Stomach (tissue), 9 donors: ENCODE results near the gene PCYT2. TPM values are rescaled to one million over a fixed set of nuclear protein-coding genes. Genes with fewer than 3 reads are reported as not detected.
A peak's percentile ranks its signal among the peaks of the same experiment; 100 is the strongest.

ENCODE experiments used
- DNase-seq, 2 donors: peaks; one replicate each; pipeline versions ENCODE4 v3.0.0 to v3.0.0-alpha.2; 2013 to 2019
- H3K27ac ChIP-seq, 5 donors: fragments of 200-600 bp in 4 of 5; sonication (generic) in 4 of 5; one replicate each; pipeline ENCODE4 v1.5.1; 2013 to 2019; ENCODE audit warnings: mild to moderate bottlenecking in 1 of 5, moderate library complexity in 1 of 5
- H3K27me3 ChIP-seq, 3 donors: fragments of 200-600 bp; sonication (generic); one replicate each; pipeline ENCODE4 v1.5.1; 2017 to 2019; ENCODE audit warnings: mixed run types in 1 of 3
- H3K36me3 ChIP-seq, 4 donors: fragments of 200-600 bp; sonication (generic); 1 replicate in 3 of 4; 2 replicates in 1 of 4; pipeline ENCODE4 v1.5.1; 2016 to 2019
- H3K4me1 ChIP-seq, 4 donors: fragments of 200-600 bp; sonication (generic); one replicate each; pipeline ENCODE4 v1.5.1; 2016 to 2019
- H3K4me3 ChIP-seq, 4 donors: fragments of 200-600 bp; sonication (generic) in 3 of 4; one replicate each; pipeline ENCODE4 v1.5.1; 2016 to 2019; ENCODE audit warnings: mild to moderate bottlenecking in 1 of 4
- H3K9me3 ChIP-seq, 4 donors: fragments of 200-600 bp; sonication (generic); one replicate each; pipeline ENCODE4 v1.5.1; 2016 to 2019
- CTCF ChIP-seq, 7 experiments: fragments of 450-650 bp in 4 of 7; fragments of 200-600 bp in 3 of 7; sonication (generic) in 3 of 7; IDR thresholded peaks; one replicate each; pipeline ENCODE4 v1.5.1; 2016 to 2019; ENCODE audit warnings: antibody characterized with exemption in 7 of 7, control low read depth in 2 of 7, mild to moderate bottlenecking in 1 of 7
- EP300 ChIP-seq: sonication (generic); formaldehyde crosslinking; IDR thresholded peaks from one replicate; pipeline ENCODE4 v1.6.1; 2017; ENCODE audit warnings: antibody characterized with exemption
- POLR2A ChIP-seq, 4 donors: fragments of 450-650 bp; IDR thresholded peaks; one replicate each; pipeline ENCODE4 v1.6.1; 2016; ENCODE audit warnings: antibody characterized with exemption in 4 of 4, control low read depth in 2 of 4, mild to moderate bottlenecking in 1 of 4, moderate library complexity in 1 of 4
- POLR2AphosphoS5 ChIP-seq, 3 donors: sonication (generic); formaldehyde crosslinking; IDR thresholded peaks; one replicate each; pipeline ENCODE4 v1.6.1; 2016; ENCODE audit warnings: antibody characterized with exemption in 3 of 3
- WGBS, 5 donors: extraction: QIAGEN DNeasy Blood & Tissue Kit in 3 of 5; methylation state at CpG; one replicate each; pipeline versions ENCODE4 v1.1.5 to v1.1.7; 2013 to 2018; 5-methylcytosine and 5-hydroxymethylcytosine counted together
- intact Hi-C: fragments of 100-400 bp; cut with DNase I; formaldehyde crosslinking; loops from one replicate; pipeline ENCODE4 v1.15.1; 2023; ENCODE audit warnings: low total_unique reads
- polyA plus RNA-seq, 3 donors: library from polyadenylated mRNA; stranded (reverse); fragments of 200-250 nt; gene quantifications; one replicate each; pipeline ENCODE4 v1.2.3, GENCODE V29; 2013
- total RNA-seq, 5 donors: library from RNA; depleted of rRNA; stranded (reverse); fragments of >200 nt; gene quantifications; one replicate each; pipeline versions ENCODE4 v1.1.0 to v1.2.3, GENCODE V29; 2014 to 2016
- donor health status: healthy with polysubstance abuse.
- donor health status: Bipolar disorder and iron deficiency.
- donor health status: healthy.

Gene PCYT2
- total and polyA plus RNA-seq, 8 donors: 17.5 to 119 (median 41.2) TPM

- no peak for TF ChIP-seq CTCF (IDR thresholded peaks at IDR 0.05)
- TF ChIP-seq POLR2AphosphoS5 (IDR thresholded peaks at IDR 0.05): no peak
- TF ChIP-seq POLR2A (IDR thresholded peaks at IDR 0.05): no peak
- no peak for TF ChIP-seq EP300
- peaks cover 39 to 73% (median 65%) of the 10 kb centered on the region in 4 donors for H3K36me3 ChIP-seq
- H3K27ac ChIP-seq: no peak overlapping the region
- no peaks in the 10 kb centered on the region for H3K9me3 ChIP-seq
- peaks cover 0 to 25% (median 17%) of the 10 kb centered on the region in 3 donors for H3K27me3 ChIP-seq
- DNase-seq: no peak
- no peak overlapping the region for H3K4me3 ChIP-seq
- WGBS, 5 donors: 89 to 93% (median 91%) methylated on average over 19 to 28 of the region's 28 CpGs
- peaks cover 13 to 41% (median 29%) of the 10 kb centered on the region in 4 donors for H3K4me1 ChIP-seq
- intact Hi-C loops: no loop called here
Measured at GRCh38 chr17:81904600-81905423, 6.4 kb downstream of the PCYT2 start.

- H3K4me3 ChIP-seq: no peak overlapping the region
Measured at GRCh38 chr17:81903896-81904599, 7.2 kb downstream of the PCYT2 start.

GRCh38 chr17:81903415-81903831 lies 7.8 kb downstream of the PCYT2 start:
- no peak overlapping the region for H3K27ac ChIP-seq
- H3K4me1 ChIP-seq: peaks cover 13 to 27% (median 20%) of the 10 kb centered on the region in 4 donors
- H3K4me3 ChIP-seq: no peak overlapping the region
- peaks cover 0 to 25% (median 17%) of the 10 kb centered on the region in 3 donors for H3K27me3 ChIP-seq
- intact Hi-C loops: no loop called here
- 90 to 94% (median 91%) methylated on average over 5 to 10 of the region's 10 CpGs for whole genome bisulfite sequencing, 5 donors
- H3K36me3 ChIP-seq: peaks cover 40 to 76% (median 71%) of the 10 kb centered on the region in 4 donors
- no peaks in the 10 kb centered on the region for H3K9me3 ChIP-seq
- no peak for DNase-seq
- TF ChIP-seq EP300 (no peak), POLR2A (IDR thresholded peaks at IDR 0.05) (no peak), CTCF (IDR thresholded peaks at IDR 0.05) (no peak), POLR2AphosphoS5 (IDR thresholded peaks at IDR 0.05) (no peak)

More at GRCh38 chr17:81903896-81904599, 7.2 kb downstream of the PCYT2 start:
- H3K9me3 ChIP-seq: no peaks in the 10 kb centered on the region
- no peak for TF ChIP-seq CTCF (IDR thresholded peaks at IDR 0.05)
- TF ChIP-seq EP300: no peak
- TF ChIP-seq POLR2AphosphoS5 (IDR thresholded peaks at IDR 0.05): no peak
- no peak for TF ChIP-seq POLR2A (IDR thresholded peaks at IDR 0.05)
- peaks cover 39 to 76% (median 71%) of the 10 kb centered on the region in 4 donors for H3K36me3 ChIP-seq
- H3K27ac ChIP-seq: no peak overlapping the region
- H3K4me1 ChIP-seq: peaks cover 13 to 33% (median 23%) of the 10 kb centered on the region in 4 donors
- H3K27me3 ChIP-seq: peaks cover 0 to 25% (median 17%) of the 10 kb centered on the region in 3 donors
- WGBS, 5 donors: 94 to 96% (median 95%) methylated on average over 20 to 24 of the region's 24 CpGs
- DNase-seq: no peak
- intact Hi-C loops: no loop called here

GRCh38 chr17:81902653-81903414 lies 8.4 kb downstream of the PCYT2 start:
- peaks cover 34 to 76% (median 71%) of the 10 kb centered on the region in 4 donors for H3K36me3 ChIP-seq

More at GRCh38 chr17:81902653-81903414, 8.4 kb downstream of the PCYT2 start:
- Histone ChIP-seq H3K27ac (peak overlapping the region in 1 of 5 donors; percentile 1), H3K4me3 (peak overlapping the region; percentile 39 to 49 (median 43)), H3K4me1 (peaks cover 13 to 26% (median 19%) of the 10 kb centered on the region in 4 donors), H3K9me3 (no peaks in the 10 kb centered on the region), H3K27me3 (peaks cover 0 to 25% (median 17%) of the 10 kb centered on the region in 3 donors)
- WGBS, 5 donors: 23 to 55% (median 28%) methylated on average over 8 to 47 of the region's 47 CpGs
- TF ChIP-seq POLR2A (IDR thresholded peaks at IDR 0.05): no peak
- TF ChIP-seq EP300: no peak
- TF ChIP-seq CTCF (IDR thresholded peaks at IDR 0.05): no peak
- TF ChIP-seq POLR2AphosphoS5 (IDR thresholded peaks at IDR 0.05): no peak
- intact Hi-C loops: no loop called here
- DNase-seq: no peak
